Large intestine (tissue), 3 donors: ENCODE data around the gene MRPS31. TPM values are rescaled to one million over a fixed set of nuclear protein-coding genes. Genes with fewer than 3 reads are reported as not detected.
"Not testable (repeated sequence)": the region's sequence is repeated elsewhere in the genome, so short reads cannot be mapped to it uniquely, and the experiment has no call there.

Source experiments
- DNase-seq, 2 donors: peaks; one replicate each; pipeline versions ENCODE4 v3.0.0 to v3.0.0-alpha.2; 2013
- H3K27ac ChIP-seq: one replicate; pipeline ENCODE4 v1.5.1; 2013; ENCODE audit warnings: low read length
- H3K27me3 ChIP-seq: 2 replicates; pipeline ENCODE4 v1.6.1; 2013; ENCODE audit warnings: low read length; ENCODE audit not compliant: control insufficient read depth, insufficient read depth
- H3K36me3 ChIP-seq: 2 replicates; pipeline ENCODE4 v1.6.1; 2013; ENCODE audit warnings: low read length; ENCODE audit not compliant: control insufficient read depth, insufficient read depth
- H3K4me1 ChIP-seq: one replicate; pipeline ENCODE4 v1.6.1; 2013; ENCODE audit warnings: low read length; ENCODE audit not compliant: control insufficient read depth, insufficient read depth
- H3K4me3 ChIP-seq: one replicate; pipeline ENCODE4 v1.5.1; 2013; ENCODE audit warnings: low read length
- H3K9me3 ChIP-seq: one replicate; pipeline ENCODE4 v1.6.1; 2013; ENCODE audit warnings: mild to moderate bottlenecking, low read depth, low read length, moderate library complexity; ENCODE audit not compliant: control insufficient read depth
- WGBS: methylation state at CpG from one replicate; pipeline ENCODE4 v1.1.5; 2013; ENCODE audit warnings: low lambda C conversion rate; ENCODE audit not compliant: insufficient coverage; 5-methylcytosine and 5-hydroxymethylcytosine counted together
- polyA plus RNA-seq: library from polyadenylated mRNA; unstranded; fragments of 120-200 nt; gene quantifications from one replicate; pipeline ENCODE4 v1.2.1, GENCODE V29; 2013

The MRPS31 gene
- polyA plus RNA-seq, 1 donor = 35.2 TPM

DNA sequence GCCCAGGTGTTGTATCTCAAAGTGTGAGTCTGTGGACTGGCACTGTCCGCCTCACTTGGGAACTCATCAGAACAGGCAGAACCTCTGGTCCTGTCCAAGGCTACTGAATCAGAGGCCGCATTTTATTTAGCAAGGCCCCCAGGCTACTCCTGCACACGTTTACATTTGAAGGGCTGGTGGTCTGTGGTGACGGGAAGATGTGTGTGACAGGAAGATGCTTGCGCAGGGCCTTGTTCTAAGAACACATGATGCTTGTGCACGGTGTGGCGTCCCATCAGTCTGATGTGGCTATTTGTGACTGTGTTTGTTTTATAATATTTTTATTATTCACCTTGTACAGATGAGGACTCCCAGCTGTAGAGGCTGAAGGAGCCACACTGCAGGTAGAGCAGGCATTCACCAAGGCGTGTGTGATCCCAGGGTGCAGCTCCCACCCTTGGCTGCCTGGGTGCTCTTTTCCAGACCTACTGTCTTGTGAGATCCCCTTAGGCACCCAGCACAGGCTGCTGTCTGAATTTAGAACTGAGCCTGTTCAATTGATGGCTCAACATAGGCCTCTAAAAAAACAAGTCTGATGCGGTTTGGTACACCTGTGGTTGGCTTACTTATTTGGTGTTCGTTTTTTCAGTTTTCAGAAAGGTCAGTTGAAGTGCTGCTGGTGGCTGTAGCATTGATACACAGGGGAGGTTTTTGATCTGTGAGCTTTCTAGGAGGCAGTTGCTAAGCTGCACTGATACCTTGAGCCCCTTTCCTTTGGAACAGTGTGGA is 21.5 kb upstream of the MRPS31 start:
- no CpG with 5 or more reads among the region's 10 CpGs for WGBS
- DNase-seq = no peak
- H3K4me1 ChIP-seq = peaks cover 9% of the 10 kb centered on the region
- no peaks in the 10 kb centered on the region for H3K9me3 ChIP-seq
- peaks cover 15% of the 10 kb centered on the region for H3K36me3 ChIP-seq
- H3K4me3 ChIP-seq = no peak overlapping the region
- no peaks in the 10 kb centered on the region for H3K27me3 ChIP-seq
- H3K27ac ChIP-seq = no peak overlapping the region

DNA sequence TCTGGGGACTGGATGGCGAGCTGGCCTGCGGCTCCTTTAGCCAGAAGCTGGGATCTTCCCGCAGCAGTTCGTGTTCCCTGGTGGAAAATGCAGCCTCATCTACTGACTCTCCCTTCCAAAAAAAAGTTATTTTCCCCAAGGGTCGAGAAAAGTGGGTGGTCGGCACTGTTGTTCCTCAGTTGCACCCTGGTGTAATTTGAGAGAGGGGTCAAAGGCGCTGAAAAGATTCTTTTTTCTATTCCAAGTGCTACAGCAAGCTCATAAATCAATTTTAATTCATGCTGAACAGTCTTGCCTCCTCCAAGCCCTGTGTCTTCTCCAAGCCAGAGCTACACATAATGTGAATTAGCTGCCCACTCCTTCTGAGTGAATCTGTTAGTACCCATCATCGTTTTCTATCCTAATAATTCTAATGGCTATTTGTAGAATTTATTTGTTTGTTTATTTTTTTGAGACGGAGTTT is 19.2 kb upstream of the MRPS31 start:
- H3K27me3 ChIP-seq = no peaks in the 10 kb centered on the region
- H3K4me1 ChIP-seq = peaks cover 10% of the 10 kb centered on the region
- peak overlapping the region; percentile 81 for H3K4me3 ChIP-seq
- WGBS = 25% methylated on average over 2 of the region's 9 CpGs
- no peaks in the 10 kb centered on the region for H3K36me3 ChIP-seq
- H3K9me3 ChIP-seq = no peaks in the 10 kb centered on the region
- peak overlapping the region; percentile 95 for H3K27ac ChIP-seq
- DNase-seq = no peak

DNA sequence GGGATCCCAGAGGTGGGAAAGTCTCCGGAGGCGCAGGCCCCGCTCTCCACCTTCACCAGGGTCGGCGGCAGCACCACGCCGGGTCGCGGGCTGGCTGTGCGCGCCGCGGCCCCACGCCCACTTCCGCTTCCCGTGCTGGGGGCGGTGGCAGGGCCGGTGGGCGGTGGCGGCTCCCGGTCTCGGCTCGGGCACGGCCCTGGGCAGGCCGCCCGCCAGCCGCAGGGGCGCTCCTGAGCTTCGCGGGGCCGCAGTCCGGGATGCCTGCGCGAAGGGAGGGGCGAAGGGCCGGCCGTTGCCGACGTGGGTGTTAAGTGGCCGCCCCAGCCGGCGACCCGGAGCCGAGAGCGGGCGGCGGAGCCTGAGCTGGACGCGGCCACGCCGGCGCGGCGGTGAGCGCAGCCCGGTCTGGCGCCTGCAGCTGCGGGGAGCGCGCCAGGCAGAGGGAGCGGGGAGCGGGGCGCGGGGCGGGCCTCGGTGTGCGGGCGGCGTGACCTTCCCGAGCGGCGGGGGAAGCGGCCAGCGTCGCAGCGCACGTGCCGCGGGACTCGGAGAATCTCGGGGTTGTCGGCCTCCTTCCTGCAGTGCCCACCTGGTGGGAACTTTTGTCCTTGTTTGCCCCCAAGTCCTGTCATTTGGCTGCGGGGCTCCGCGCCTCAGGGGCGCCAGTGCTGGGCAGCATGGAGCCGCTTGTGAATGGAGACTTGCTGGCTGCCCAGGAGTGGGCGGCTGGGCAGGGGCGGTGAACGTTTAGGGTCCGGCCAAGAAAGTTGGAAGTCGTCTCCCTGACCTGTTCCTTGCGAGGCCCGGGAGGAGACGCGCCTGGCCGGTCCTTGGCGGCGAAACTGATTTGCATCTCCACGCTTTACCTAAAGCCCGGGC is 18.5 kb upstream of the MRPS31 start, which contains the start of gene SLC25A15:
TSS of gene SLC25A15 (plus strand) at position 337 of the 879 bp plus-strand sequence. CDS start 3,616 bp downstream, outside the sequence.
- H3K9me3 ChIP-seq = no peaks in the 10 kb centered on the region
- no peaks in the 10 kb centered on the region for H3K36me3 ChIP-seq
- H3K27ac ChIP-seq = peak within 1 kb of the TSS; percentile 95
- peak; percentile 82 to 91 for DNase-seq
- no CpG with 5 or more reads among the region's 101 CpGs for WGBS
- H3K27me3 ChIP-seq = no peaks in the 10 kb centered on the region
- H3K4me1 ChIP-seq = peaks cover 9% of the 10 kb centered on the region
- peak within 1 kb of the TSS; percentile 81 for H3K4me3 ChIP-seq

DNA sequence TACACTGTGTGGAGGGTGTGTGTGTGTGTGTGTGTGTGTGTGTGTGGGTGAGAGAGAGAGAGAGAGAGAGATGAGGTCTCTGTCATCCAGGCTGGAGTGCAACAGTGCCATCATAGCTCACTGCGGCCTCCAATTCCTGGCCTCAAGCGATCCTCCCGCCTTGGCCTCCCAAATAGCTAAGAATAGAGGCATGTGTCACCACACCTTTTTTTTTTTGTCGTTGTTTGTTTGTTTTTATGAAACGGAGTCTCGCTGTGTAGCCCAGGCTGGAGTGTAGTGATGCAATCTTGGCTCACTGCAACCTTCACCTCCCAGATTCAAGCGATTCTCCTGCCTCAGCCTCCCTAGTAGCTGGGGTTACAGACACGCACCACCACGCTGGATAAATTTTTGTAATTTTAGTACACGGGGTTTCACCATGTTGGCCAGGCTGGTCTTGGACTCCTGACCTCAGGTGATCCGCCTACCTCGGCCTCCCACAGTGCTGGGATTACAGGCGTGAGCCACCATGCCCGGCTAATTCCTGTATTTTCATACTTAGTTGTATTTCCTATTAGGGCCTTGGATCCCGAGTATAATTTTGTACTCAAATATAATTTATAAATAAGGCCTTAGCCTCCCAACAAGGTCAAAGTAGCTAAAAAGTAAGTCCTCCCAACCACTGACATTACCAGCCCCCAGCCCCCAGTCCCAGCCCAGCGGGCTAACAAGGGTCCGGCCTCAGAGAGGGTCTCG is 17.7 kb upstream of the MRPS31 start:
- not testable (repeated sequence) for H3K36me3 ChIP-seq, DNase-seq, H3K9me3 ChIP-seq, H3K27me3 ChIP-seq, H3K4me1 ChIP-seq
- peak overlapping the region; percentile 84 for H3K27ac ChIP-seq
- WGBS = no CpG with 5 or more reads among the region's 18 CpGs
- peak overlapping the region; percentile 63 for H3K4me3 ChIP-seq

DNA sequence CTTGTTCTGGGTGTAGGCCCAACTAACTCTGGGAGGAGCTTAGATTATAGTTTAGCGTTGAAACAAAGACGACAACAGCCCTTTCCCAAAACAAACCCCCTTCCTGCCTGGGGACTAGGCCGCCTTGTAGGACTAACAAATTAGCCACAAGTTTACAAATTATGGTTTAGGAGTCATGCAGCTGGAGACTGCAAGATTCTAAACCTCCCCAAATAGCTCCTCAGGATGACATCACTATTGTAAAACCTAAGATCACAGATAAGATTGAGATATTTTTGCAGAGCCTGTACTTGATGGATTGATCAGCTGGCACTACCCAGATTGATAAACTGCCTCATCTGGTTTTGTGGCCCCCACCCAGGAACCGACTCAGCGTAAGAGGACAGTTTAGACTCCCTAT is 16.1 kb upstream of the MRPS31 start:
- DNase-seq = no peak
- Histone ChIP-seq H3K36me3 (no peaks in the 10 kb centered on the region), H3K9me3 (no peaks in the 10 kb centered on the region), H3K27ac (peak overlapping the region; percentile 7), H3K27me3 (no peaks in the 10 kb centered on the region), H3K4me3 (no peak overlapping the region), H3K4me1 (peaks cover 5% of the 10 kb centered on the region)
- 60% methylated on average over 1 of the region's 5 CpGs for WGBS

DNA sequence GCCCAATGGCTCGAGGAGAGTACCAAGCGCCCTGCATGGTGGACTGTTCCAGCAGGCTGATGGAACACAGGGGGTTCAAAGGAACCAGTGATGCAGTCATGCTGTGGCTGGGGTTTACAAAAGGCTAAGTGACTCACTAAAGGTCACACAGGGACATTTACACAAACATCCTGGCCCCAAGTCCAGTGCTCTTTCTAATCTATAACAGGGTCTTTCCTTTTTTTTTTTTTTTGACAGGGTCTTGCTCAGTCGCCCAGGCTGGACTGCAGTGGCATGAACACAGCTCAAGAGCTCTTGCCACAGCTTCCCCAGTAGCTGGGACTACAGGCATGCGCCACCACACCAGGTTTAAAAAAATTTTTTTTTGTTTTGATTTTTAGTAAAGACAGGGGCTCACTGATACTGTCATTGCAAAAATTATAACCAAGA is 15.6 kb upstream of the MRPS31 start:
- peak overlapping the region; percentile 22 for H3K27ac ChIP-seq
- H3K36me3 ChIP-seq = no peaks in the 10 kb centered on the region
- H3K4me3 ChIP-seq = no peak overlapping the region
- no peaks in the 10 kb centered on the region for H3K9me3 ChIP-seq
- no peak for DNase-seq
- H3K27me3 ChIP-seq = no peaks in the 10 kb centered on the region
- 100% methylated on average over 1 of the region's 4 CpGs for WGBS
- peaks cover 5% of the 10 kb centered on the region for H3K4me1 ChIP-seq

DNA sequence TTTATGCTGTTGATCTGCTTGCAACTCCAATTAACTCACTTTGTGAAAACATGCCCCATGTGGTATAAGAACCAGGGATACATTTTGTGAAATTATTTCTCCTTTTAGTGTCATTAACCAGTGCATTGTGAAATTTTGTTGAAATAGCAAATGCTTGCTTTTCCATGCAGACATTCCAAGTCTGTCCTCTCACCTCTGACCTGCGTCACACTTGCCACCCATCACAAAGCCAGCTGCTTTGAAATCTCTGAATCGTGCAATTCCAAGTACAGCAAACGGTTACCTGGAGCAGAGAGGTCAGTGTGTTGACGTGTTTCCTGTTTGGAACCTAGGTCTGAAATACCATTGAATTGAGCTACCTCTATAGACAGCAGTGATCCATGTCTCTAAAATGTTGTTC is 13.6 kb upstream of the MRPS31 start:
- no peak overlapping the region for H3K4me3 ChIP-seq
- H3K36me3 ChIP-seq = no peaks in the 10 kb centered on the region
- WGBS = no CpG with 5 or more reads among the region's 4 CpGs
- peaks cover 5% of the 10 kb centered on the region for H3K4me1 ChIP-seq
- H3K27me3 ChIP-seq = no peaks in the 10 kb centered on the region
- no peaks in the 10 kb centered on the region for H3K9me3 ChIP-seq
- DNase-seq = no peak
- no peak overlapping the region for H3K27ac ChIP-seq

DNA sequence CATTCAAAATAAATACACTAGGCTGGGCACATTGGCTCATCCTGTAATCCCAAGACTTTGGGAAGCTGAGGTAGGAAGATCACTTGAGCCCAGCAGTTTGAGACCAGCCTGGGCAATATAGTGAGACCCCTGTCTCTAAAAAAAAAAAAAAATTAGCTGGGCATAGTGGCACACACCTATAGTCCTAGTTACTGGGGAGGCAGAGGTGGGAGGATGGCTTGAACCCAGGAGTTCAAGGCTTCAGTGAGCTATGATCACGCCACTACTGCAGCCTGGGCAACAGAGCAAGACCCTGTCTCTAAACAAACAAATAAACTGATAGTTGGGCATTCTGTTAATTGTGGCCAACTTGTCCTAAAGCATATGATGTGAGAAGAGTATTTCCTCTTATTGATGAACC is 12.0 kb upstream of the MRPS31 start:
- H3K27me3 ChIP-seq, H3K4me3 ChIP-seq, H3K9me3 ChIP-seq, H3K36me3 ChIP-seq, H3K4me1 ChIP-seq, DNase-seq, H3K27ac ChIP-seq: not testable (repeated sequence)
- no CpG with 5 or more reads among the region's 1 CpG for WGBS

DNA sequence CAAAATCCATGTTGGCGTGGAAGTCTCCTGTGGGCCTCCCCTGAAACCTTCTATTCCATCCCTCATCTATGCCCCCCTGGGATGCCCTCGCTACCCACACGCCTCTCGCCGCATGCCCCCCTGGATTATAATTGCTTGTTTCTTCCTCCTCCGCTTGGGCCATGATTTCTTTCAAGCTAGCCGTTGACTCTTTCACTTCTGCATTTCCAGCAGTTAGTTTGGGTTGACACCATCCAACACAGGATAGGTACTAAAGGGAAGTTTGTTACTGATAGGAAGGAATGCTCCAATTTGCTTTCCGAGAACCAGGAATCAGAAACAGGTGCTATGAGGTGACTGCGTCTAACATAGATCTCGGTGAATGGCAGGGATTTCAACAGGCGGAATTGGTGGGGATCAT is 10.7 kb upstream of the MRPS31 start:
- no peak overlapping the region for H3K27ac ChIP-seq
- no peak for DNase-seq
- no peaks in the 10 kb centered on the region for H3K27me3 ChIP-seq
- H3K9me3 ChIP-seq = no peaks in the 10 kb centered on the region
- no peaks in the 10 kb centered on the region for H3K36me3 ChIP-seq
- peaks cover 9% of the 10 kb centered on the region for H3K4me1 ChIP-seq
- no CpG with 5 or more reads among the region's 11 CpGs for WGBS
- no peak overlapping the region for H3K4me3 ChIP-seq

DNA sequence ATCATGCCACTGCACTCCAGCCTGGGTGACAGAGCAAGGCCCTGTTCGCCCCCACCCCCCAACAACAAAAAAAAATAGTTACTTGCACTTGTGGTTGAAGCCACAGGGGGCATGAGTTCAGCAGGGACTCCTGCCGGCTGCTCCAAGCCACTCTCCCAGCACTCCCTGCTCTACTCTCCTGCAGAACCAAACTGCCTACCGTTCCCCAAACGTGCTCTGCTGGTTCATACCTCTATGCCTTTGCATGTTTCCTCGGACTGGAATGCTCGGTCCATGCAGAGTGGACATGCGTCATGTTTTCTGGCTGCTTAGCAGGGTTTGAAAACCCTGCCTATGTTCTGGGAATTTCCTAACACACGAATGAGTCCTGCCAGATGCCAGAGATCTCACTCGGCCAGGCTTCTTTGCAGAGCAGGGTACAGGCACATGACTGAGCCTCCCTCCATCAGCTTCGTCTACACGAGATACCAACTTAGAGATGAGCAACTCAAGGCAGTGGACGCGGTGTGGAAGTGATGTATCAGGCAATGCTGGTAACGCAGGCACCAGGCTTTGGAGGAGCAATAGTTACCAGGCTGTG is 9.9 kb upstream of the MRPS31 start:
- no peak overlapping the region for H3K27ac ChIP-seq
- peaks cover 4% of the 10 kb centered on the region for H3K4me1 ChIP-seq
- no peak overlapping the region for H3K4me3 ChIP-seq
- H3K36me3 ChIP-seq = no peaks in the 10 kb centered on the region
- no peaks in the 10 kb centered on the region for H3K27me3 ChIP-seq
- WGBS = no CpG with 5 or more reads among the region's 14 CpGs
- no peak for DNase-seq
- no peaks in the 10 kb centered on the region for H3K9me3 ChIP-seq
